HFFc6 (cell line): ENCODE data around the gene RAB31. TPM values are rescaled to one million over a fixed set of nuclear protein-coding genes. Genes with fewer than 3 reads are reported as not detected.
A peak's percentile ranks its signal among the peaks of the same experiment; 100 is the strongest.

Experiments
- DNase-seq: peaks from one replicate; pipeline ENCODE4 v3.0.0-alpha.2; 2018
- H3K27ac Mint-ChIP-seq: 2 replicates; pipeline ENCODE4 v1.8.0; 2020; ENCODE audit warnings: mild to moderate bottlenecking, mixed read lengths
- H3K27me3 Mint-ChIP-seq: 2 replicates; pipeline ENCODE4 v1.8.0; 2021; ENCODE audit warnings: mild to moderate bottlenecking, moderate library complexity, mixed read lengths; ENCODE audit not compliant: insufficient read depth
- H3K36me3 Mint-ChIP-seq: 2 replicates; pipeline ENCODE4 v1.8.0; 2021; ENCODE audit warnings: low read depth, mixed read lengths
- H3K4me1 Mint-ChIP-seq: 2 replicates; pipeline ENCODE4 v1.8.0; 2020; ENCODE audit warnings: low read depth, mixed read lengths
- H3K4me3 Mint-ChIP-seq: 2 replicates; pipeline ENCODE4 v1.8.0; 2020; ENCODE audit warnings: mild to moderate bottlenecking, moderate library complexity, mixed read lengths
- H3K9me3 Mint-ChIP-seq: 2 replicates; pipeline ENCODE4 v1.8.0; 2020; ENCODE audit warnings: mild to moderate bottlenecking, mixed read lengths
- CTCF ChIP-seq: fragments of 200-600 bp; sonication (generic); IDR thresholded peaks from 2 replicates; pipeline ENCODE4 v1.5.0; 2021; ENCODE audit warnings: antibody characterized with exemption, mild to moderate bottlenecking
- total RNA-seq, 6 experiments: library from RNA; stranded (reverse); fragmentation: NEBNext Ultra II Directional; extraction: Animal tissue kit (Norgen Biotek cat#: 25700); gene quantifications; 2 replicates in 1 of 6; 3 replicates in 5 of 6; pipeline ENCODE4 v1.2.3, GENCODE V29; 2021

Gene RAB31
- total RNA-seq, 6 experiments from 2014 or later = 29.4 to 47.5 (median 43.5) TPM

DNA sequence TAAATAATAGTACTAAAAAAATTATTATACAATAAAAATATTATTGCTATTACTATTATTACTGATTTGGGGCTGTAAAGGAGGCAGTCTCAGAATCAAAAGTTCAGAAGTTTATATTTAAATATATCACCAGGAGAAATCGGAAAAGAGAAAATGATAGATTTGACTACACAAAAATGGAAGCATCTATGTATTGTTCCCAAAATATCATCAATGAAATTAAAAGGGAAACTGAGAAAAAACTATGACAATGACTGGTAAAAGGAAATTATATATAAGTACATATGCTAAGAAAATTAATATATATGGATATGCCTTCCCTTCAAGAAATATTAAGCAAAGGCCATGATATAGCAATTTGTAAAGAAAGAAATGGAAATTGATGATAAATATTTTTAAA, 170.0 kb downstream of the RAB31 start:
- DNase-seq = no peak
- no peak for TF ChIP-seq CTCF
- H3K36me3 Mint-ChIP-seq = no peaks in the 10 kb centered on the region
- peak overlapping the region; percentile 100 for H3K27ac Mint-ChIP-seq
- peak overlapping the region; percentile 92 for H3K4me3 Mint-ChIP-seq
- H3K4me1 Mint-ChIP-seq = peaks cover 48% of the 10 kb centered on the region
- H3K9me3 Mint-ChIP-seq = no peaks in the 10 kb centered on the region
- H3K27me3 Mint-ChIP-seq = no peaks in the 10 kb centered on the region

- TF ChIP-seq CTCF = no peak
- Mint-ChIP-seq H3K27me3 (no peaks in the 10 kb centered on the region), H3K36me3 (no peaks in the 10 kb centered on the region), H3K9me3 (no peaks in the 10 kb centered on the region), H3K4me1 (peaks cover 48% of the 10 kb centered on the region), H3K27ac (peak overlapping the region; percentile 52; the same call in 1 of the 2 replicates), H3K4me3 (no peak overlapping the region)
- DNase-seq = no peak
Measured at GRCh38 chr18:9878783-9879242, 170.7 kb downstream of the RAB31 start.

- H3K4me1 Mint-ChIP-seq = peaks cover 8% of the 10 kb centered on the region
- no peak for TF ChIP-seq CTCF
- H3K36me3 Mint-ChIP-seq = no peaks in the 10 kb centered on the region
- no peak overlapping the region for H3K4me3 Mint-ChIP-seq
- H3K27ac Mint-ChIP-seq = no peak overlapping the region
- no peaks in the 10 kb centered on the region for H3K9me3 Mint-ChIP-seq
- DNase-seq = no peak
- H3K27me3 Mint-ChIP-seq = peaks cover 1% of the 10 kb centered on the region
Measured at GRCh38 chr18:9884090-9884489, 176.0 kb downstream of the RAB31 start.

- peaks cover 1% of the 10 kb centered on the region for H3K27me3 Mint-ChIP-seq
- no peak for TF ChIP-seq CTCF
- no peak overlapping the region for H3K27ac Mint-ChIP-seq
- H3K4me3 Mint-ChIP-seq = no peak overlapping the region
- H3K36me3 Mint-ChIP-seq = no peaks in the 10 kb centered on the region
- no peak for DNase-seq
- H3K4me1 Mint-ChIP-seq = peaks cover 8% of the 10 kb centered on the region
- H3K9me3 Mint-ChIP-seq = no peaks in the 10 kb centered on the region
Measured at GRCh38 chr18:9884532-9885140, 176.5 kb downstream of the RAB31 start.

DNA sequence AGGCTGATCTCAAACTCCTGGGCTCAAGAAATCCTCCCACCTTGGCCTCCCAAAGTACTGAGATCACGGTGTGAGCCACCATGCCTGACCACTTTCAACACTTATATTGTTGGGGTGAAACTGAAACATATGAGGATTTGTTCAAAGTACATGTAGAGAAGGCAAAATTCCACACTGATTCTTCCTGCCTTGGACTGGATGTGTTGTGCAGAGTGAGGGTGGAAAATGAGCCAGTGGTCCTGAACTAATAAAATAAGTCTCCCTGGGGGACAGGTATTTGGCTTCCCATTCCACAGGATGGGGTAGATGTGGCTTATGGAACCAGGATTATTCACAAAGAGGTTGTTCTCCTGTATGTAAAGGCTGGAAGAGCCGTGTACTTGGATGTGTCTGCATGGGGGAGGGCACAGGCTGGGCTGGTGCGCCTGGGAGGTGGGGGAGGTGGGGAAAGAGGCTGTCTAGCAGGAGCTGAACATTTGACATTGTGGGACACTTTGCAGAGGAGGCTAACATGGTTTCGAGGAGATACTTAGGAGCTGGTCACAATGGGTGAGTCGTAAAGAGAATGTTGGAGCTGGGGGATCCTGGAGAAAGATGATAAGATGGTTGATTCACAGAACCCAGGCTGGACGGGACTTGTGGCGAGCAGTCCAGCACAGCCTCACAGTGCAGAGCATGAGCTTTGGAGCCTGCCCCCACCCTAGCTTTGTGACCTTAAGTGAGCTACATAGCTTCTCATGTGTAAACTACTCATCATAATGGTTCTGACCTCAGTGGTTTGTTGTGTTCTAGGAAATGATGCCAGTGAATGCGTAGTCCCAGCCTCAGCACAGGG, 177.3 kb downstream of the RAB31 start, which contains the start of gene TXNDC2:
Gene TXNDC2 (plus strand): TSS at position 804 of the 835 bp plus-strand sequence. CDS start 708 bp downstream, outside the sequence.
- no peaks in the 10 kb centered on the region for H3K36me3 Mint-ChIP-seq
- H3K4me1 Mint-ChIP-seq = peaks cover 4% of the 10 kb centered on the region
- TF ChIP-seq CTCF = no peak
- H3K27ac Mint-ChIP-seq = no peak within 1 kb of the TSS
- no peaks in the 10 kb centered on the region for H3K9me3 Mint-ChIP-seq
- H3K27me3 Mint-ChIP-seq = peaks cover 1% of the 10 kb centered on the region
- DNase-seq = no peak
- no peak within 1 kb of the TSS for H3K4me3 Mint-ChIP-seq
